Measurements from ENCODE around the gene CHMP2A.

DNA sequence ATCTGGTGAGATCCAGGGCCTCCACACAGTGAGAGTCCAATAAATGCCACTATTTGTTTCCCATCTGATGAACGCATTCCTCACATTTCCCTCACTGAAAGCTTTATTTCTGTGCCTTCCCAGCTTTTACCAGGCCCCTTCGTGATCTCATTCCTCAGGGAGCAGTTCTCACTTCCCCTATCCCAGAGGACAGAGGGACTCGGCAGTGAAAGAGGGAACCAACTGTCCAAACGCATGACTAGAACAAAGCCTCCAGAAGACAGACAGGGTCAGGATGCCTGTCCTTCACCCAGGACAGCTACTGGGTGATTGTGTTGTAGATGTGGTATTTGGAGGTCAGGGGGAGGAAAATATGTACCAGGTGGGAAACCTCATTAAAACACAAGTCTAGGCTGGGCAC is 33.3 kb downstream of the CHMP2A start:
- TF ChIP-seq, protein P1, sequence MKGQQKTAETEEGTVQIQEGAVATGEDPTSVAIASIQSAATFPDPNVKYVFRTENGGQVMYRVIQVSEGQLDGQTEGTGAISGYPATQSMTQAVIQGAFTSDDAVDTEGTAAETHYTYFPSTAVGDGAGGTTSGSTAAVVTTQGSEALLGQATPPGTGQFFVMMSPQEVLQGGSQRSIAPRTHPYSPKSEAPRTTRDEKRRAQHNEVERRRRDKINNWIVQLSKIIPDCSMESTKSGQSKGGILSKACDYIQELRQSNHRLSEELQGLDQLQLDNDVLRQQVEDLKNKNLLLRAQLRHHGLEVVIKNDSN (IDR thresholded peaks at IDR 0.05; ENCODE audit: borderline replicate concordance, extremely low read length, insufficient read depth, low read depth, low read length) = no peak
- no peak for TF ChIP-seq YY1 (IDR thresholded peaks at IDR 0.05; ENCODE audit: low read depth, low read length)
- TF ChIP-seq ZNF207 (IDR thresholded peaks at IDR 0.05; ENCODE audit: borderline replicate concordance) = no peak

All from GM12878 (cell line).